NCI-H345 treated with DMSO at 0.1 percent for 48 hours (cell line): ENCODE data around the gene BTBD2.
"Not testable (repeated sequence)": the region's sequence is repeated elsewhere in the genome, so short reads cannot be mapped to it uniquely, and the experiment has no call there.

Experiments used
- DNase-seq: peaks from one replicate; lab custom pipeline; 2025; ENCODE audit not compliant: unreplicated experiment; lab: John Stamatoyannopoulos, UW

The BTBD2 gene

GRCh38 chr19:2040647-2041432, 25.3 kb upstream of the BTBD2 start:
- DNase-seq, result no peak

- no peak for DNase-seq
These were observed 24.6 kb upstream of the BTBD2 start for GRCh38 chr19:2039959-2040646.

DNA sequence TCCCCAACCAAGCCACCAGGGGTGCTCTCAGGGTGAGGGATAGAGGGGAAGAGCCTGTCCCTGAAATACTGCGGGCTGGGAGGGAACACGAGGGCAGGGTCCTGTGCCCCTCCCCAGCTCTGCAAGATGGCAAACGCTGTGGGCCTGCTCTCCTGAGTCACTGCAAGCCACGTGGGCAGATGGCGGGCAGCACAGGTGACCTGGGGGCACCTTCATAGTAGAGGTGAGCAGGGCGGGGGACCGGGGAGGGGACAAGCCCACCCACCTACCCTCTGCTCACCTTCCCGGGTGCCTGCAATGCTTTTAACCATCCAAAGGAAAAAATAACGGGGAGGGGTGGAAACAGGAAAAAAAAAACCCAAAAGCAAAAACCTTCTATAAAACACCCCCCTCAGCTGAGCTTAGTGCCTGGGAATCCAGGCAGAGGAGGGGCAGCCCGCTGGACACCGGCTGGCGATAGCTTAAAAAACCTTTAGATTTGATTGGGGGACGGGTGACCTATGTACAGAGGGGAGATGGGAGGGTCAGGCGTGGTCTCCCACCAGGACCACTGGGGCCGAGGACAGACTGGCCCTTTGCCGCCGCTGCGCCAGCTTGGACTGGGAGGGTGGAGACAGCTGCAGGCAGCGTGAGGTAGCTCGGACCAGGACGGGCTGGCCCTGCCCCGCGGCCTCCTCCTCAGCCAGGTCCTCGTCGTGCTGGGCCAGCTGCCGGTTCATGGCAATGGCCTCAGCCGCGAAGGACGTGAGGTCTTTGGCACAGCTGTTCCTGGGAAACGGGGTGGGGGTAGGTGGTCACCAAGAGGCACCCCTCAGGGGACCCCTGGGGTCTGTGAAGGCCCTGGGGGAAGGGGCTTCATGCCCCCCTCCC, 23.8 kb upstream of the BTBD2 start:
- DNase-seq, result no peak

DNA sequence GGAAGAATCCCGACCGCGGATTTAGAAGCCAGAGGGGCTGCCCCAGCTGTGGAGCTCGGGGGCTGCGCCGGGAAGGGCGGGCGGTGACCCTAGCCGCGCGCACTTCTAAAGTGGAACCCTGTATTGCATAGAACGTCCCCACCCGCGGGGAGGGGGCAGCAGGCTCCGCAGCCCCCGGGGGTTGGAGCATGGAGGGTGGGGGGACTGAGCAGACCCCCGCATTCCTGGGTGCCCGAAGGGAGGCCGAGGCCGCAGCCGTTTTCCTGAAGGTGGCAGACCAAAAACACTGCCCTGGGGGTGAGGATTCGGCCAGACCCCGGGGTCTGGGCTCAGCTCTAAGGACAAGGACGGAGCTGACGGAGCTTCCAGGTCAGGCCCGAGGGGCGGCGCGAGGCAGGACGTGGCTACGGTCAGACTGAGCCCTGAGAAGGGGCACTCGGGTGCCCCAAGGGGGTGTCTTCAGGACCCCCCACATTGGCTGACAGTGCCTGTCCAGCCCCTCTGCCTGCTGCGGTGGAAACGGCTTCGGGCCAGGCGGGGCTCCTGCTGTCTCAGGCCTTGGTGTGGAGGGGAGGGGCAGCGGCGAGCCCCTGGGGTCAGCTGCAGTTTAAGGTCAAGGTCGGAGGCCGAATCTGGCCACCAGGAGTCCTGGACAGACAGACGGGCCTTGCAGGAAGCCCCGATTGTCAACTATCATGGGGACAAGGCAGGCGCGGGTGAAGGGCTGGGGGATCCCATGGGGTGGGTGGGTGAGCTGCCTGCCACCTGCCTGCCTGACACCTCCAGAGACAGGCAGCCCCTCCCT, 23.0 kb upstream of the BTBD2 start:
- no peak for DNase-seq

- no peak for DNase-seq
These were observed 22.2 kb upstream of the BTBD2 start for GRCh38 chr19:2037651-2038255.

- no peak for DNase-seq
These were observed 20.9 kb upstream of the BTBD2 start for GRCh38 chr19:2036424-2036823.

DNA sequence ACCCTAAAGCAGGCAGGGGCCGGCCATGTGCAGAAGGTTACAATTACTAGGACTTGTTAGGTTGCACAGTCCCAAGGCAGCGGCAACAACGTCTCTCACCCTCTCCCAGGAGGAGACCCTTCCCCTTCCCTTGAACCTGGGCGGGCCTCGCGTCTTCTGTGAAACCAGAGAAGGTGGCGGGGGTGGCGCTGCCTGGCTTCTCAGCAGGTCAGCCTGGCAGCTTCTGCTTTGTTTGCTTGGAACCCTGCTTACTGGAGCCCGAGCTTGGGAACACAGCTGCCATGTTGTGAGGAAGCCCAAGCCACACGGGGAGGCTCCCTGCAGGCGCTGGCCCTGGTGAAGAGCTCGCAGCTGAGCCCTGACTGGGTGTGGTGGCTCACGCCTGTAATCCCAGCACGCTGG, 20.1 kb upstream of the BTBD2 start:
- no peak for DNase-seq

DNA sequence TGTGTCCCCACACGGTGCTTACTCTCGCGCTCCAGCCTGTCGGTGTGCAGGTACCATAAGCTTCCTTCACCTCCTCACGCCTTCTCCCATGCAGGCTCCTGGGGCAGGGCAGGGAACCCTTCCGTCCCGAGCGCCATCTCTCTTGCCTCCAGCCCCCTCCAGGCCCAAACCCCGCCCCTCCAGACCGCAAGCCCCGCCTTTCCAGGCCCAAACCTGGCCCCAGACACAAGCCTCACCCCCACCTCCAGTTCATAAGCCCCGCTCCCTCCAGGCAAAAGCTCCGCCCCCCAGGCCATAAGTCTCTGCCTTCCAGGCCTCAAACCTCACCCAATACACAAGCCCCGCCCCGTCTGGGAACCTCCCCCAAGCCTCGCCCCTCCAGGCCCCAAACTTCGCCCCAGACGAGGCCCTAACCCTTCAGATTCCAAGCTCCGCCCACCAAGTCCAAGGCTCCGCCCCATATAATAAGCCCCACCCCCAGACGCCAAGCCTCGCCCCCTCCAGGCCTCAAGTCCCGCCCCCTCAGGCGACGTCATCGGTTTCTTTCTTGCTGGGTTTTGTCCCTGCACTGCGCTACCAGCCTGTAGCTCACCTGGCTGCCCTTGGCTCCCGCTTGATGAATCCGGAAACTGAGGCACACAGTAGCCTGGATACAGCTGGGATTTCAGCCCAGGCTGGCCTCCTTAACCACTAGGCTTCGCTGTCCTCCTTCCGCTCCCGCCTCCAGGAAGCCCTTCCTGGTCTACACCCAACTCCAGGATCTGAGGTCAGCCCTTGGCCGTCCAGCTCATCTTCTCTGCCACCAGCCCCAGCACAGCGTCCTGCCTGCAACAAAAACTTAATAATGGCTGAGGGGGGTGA, 19.4 kb upstream of the BTBD2 start:
- DNase-seq, result no peak

DNA sequence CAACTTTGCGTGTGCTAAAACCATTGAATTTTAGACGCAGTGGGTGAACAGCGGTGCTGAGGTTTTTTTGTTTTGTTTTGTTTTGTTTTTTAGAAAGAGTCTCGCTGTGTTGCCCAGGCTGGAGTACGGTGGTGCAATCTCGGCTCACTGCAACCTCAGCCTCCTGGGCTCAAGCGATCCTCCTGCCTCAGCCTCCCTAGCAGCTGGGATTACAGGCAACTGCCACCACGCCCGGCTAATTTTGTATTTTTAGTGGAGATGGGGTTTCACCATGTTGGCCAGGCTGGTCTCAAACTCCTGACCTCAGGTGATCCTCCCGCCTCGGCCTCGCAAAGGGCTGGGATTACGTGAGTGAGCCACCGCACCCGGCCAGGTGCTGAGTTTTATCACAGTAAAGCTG, 18.7 kb upstream of the BTBD2 start:
- not testable (repeated sequence) for DNase-seq

DNA sequence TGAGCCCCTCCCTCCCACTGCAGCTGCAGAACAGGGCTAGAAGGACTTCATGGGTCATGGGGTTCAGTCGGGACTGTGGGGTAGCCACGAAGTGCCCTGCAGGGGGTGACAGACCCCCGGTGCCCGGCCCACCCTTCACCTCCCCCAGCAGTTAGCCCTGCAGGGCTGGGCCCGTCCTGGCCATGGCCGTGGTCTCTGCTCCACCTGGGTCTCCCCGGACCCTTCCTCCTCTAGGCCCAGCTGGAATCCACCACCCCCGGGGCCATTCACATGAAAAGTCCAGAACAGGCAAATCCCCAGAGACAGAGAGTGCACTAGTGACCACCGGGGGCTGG, 18.3 kb upstream of the BTBD2 start:
- DNase-seq, result no peak

GRCh38 chr19:2033115-2033824, 17.8 kb upstream of the BTBD2 start:
- DNase-seq, result no peak

GRCh38 chr19:2032296-2032941, 16.9 kb upstream of the BTBD2 start:
- no peak for DNase-seq

GRCh38 chr19:2027361-2027760, 11.8 kb upstream of the BTBD2 start:
- no peak for DNase-seq

DNA sequence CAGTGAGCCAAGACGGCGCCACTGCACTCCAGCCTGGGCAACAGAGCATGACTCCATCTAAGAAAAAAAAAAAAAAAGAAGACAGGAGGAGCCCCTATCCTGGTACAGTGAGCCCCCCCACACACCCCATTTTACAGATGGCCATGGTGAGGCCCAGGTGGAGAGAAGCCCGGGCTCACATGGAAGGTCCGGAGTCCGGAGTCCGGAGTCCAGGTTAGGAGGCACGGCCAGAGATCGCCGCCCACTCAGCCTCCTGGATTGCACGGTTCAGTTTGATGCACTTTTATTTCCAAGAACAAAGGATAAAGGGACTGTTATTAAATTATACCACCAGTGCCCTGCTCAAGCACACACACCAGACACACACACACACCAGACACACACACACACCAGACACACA, 11.3 kb upstream of the BTBD2 start:
- DNase-seq, result no peak

- DNase-seq, result no peak
These were observed 6.8 kb upstream of the BTBD2 start for GRCh38 chr19:2022289-2022688.

- no peak for DNase-seq
These were observed 6.1 kb upstream of the BTBD2 start for GRCh38 chr19:2021453-2022140.

DNA sequence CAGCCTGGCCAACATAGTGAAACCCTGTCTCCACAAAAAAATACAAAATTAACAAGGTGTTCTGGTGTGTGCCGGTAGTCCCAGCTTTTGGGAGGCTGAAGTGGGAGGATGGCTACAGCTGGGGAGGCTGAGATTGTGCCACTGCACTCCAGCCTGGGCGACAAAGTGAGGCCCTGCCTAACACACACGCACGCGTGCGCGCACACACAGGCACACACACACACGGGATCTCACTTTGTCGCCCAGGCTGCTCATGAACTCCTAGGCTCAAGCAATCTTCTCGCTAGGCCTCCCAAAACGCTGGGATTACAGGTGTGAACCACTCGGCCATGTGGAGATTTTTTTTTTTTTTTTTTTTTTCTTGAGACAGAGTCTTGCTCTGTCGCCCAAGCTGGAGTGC, 3.2 kb upstream of the BTBD2 start:
- DNase-seq, result no peak
